GM19324 (cell line): Measurements from ENCODE around the gene VWA2.

Source experiments
- ATAC-seq: cut with Tn5 transposase; IDR thresholded peaks from one replicate; pipeline ENCODE4 v1.9.1; 2021; ENCODE audit warnings: mild to moderate bottlenecking, moderate library complexity; ENCODE audit not compliant: unreplicated experiment, low FRiP score

The VWA2 gene, protein sequence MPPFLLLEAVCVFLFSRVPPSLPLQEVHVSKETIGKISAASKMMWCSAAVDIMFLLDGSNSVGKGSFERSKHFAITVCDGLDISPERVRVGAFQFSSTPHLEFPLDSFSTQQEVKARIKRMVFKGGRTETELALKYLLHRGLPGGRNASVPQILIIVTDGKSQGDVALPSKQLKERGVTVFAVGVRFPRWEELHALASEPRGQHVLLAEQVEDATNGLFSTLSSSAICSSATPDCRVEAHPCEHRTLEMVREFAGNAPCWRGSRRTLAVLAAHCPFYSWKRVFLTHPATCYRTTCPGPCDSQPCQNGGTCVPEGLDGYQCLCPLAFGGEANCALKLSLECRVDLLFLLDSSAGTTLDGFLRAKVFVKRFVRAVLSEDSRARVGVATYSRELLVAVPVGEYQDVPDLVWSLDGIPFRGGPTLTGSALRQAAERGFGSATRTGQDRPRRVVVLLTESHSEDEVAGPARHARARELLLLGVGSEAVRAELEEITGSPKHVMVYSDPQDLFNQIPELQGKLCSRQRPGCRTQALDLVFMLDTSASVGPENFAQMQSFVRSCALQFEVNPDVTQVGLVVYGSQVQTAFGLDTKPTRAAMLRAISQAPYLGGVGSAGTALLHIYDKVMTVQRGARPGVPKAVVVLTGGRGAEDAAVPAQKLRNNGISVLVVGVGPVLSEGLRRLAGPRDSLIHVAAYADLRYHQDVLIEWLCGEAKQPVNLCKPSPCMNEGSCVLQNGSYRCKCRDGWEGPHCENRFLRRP

DNA sequence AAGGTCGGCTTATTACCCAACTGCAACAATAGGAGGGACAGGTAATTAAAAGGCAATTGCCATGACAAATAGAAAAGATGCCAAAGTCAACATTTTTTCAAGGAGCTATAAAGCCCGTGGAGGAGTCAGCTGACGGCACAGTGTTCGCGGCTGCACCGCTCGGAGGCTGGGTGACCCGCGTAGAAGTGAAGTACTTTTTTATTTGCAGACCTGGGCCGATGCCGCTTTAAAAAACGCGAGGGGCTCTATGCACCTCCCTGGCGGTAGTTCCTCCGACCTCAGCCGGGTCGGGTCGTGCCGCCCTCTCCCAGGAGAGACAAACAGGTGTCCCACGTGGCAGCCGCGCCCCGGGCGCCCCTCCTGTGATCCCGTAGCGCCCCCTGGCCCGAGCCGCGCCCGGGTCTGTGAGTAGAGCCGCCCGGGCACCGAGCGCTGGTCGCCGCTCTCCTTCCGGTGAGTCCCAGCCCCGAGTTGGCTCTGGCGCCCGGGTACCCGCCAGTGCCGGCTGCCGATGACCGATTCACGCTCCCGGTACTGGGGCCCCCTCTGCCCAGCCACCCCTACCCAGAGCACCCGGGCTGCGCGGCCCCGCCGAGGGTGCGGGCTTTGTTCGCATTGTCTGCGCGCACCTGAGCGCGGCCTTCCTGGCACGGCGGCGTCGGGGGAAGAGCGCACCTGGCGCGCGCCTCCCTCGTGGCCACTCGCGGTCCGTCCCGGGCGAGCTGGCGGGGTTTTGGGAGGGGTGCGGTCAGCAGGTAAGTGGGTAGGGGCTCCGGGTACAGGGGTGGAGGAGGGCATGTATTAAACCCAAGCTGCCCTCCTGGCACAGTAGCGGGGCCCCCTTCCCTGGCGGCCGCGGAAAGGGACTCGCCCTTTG is at the start of gene VWA2:
Gene VWA2 (plus strand): TSS at position 138 of the 877 bp plus-strand sequence. CDS start 9,460 bp downstream, outside the sequence.
- ATAC-seq = no peak

DNA sequence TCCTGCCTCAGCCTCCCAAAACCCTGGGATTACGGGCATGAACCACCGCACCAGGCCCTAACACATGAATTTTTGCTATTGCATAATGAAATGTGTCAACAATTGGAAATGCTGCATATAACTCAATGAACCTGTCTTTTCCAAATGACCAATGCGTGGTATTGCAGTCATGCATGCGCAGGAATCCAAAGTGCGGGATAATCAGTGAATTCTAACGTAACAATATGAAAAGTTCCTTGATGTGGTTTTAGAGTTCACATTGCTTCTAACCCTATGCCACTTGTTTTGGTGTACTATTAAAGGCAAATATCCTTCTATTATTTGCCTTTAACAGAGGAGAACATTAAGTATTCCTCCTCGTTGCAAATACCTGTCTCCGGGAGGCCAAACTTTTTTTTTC is 49.4 kb upstream of the VWA2 start:
- no peak for ATAC-seq

DNA sequence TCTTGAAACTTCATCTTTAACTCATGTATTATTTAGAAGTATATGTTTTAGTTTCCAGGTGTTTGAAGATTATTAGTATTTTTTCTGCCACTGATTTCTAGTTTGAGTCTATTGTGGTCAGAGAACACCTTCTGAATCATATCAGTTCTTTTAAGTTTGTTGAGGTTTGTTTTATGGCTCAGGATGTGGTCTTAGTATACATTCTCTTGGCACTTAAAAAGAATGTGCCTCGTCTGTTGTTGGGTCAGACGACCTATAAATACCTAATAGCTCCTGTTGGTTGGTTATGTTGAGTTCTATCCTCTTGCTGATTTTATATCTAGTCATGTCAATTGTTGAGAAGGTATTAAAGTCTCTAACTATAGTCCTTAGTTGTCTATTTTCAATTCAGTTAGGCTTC is 44.0 kb upstream of the VWA2 start:
- no peak for ATAC-seq

DNA sequence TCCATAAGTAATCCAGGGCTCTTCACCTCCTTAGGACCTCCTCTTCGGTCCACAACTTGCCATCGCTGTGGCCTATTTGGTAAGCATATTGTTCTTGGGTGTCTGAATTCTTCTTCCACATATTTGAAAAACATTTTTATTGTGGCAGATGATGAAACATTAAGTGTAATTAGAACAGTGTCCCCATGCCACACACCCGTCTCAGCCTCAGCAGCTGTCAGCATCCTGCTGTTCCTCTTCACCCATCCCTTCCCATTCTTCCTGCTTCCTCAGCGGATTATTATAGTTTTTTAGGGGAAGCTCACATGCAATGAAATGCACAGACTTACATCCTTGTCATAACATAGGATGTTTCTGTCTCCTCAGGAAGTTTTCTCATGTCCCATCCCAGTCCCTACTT is 39.8 kb upstream of the VWA2 start:
- ATAC-seq = no peak

DNA sequence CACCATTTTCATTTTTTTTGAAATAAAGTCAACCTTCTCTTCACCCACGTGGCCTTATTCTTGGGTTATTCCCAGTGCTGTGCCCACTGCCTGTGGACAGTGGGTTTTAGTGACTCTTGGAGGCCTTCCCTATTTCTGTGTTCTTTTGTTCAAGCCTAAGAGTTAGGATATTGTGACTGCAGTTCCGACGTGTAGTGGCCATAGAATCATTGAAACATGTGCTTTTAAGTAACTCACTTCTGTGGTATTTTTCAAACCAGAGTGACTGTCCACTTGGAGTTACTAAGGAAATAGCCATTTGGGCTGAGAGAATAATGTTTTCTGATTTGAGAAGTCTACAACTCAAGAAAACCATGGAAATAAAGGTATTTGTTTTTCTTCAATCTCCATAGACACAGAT is 36.2 kb upstream of the VWA2 start:
- ATAC-seq = no peak

DNA sequence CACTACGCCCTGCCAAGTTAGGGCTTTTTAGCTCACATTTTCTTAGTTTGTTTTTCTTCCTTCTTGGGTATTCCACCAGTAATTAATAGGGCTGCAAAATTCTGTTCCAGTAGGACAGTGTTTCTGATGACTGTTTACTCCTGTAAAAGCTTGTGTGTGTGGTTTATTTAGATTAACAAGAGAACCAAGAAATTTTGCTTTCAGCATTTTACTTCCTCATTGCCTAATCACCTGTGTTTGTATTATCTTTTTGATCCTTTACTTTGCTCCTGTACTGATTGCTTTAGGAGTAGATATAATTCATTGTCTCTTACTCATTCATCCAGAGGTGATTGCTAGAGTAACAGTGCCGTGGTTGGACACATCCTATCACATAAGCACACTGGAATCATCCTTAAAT is 32.2 kb upstream of the VWA2 start:
- no peak for ATAC-seq

DNA sequence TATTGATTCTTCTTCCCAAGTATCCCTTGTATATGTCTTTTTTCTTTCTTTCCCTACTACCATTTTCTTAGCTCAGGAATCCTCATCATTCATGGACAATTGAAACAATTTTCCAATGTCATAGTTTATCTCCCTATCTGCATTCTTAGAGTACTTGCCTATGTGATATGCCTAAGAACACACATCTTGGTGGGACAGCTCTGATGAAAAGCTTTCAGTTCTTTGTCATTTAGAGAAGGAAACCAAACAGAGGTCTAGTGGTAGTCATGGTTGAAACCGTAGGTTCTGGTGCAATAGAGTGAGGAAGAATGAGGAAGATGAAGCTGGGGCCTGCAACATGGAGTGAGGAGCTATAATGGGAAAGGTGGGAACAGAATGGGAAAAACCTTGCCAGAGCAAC is 31.7 kb upstream of the VWA2 start:
- no peak for ATAC-seq

DNA sequence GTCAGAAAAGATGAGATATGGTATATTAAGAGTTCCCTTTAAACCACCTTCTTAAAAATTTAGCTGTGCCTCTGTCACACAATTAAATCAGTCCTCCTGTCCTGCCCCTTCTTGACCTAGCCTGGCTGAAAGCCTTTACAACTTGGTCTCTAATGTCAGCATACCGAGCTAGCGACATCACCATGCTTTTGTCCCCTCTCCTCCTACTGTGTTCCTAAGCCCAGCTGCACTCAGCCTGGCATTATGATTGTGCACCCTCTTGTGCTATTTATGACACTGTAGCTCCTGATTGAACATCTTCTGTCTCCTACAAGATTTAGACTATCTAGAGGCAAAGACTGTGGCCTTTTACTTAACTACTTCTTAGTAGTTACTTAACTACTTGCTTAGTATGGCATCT is 30.7 kb upstream of the VWA2 start:
- ATAC-seq = no peak

DNA sequence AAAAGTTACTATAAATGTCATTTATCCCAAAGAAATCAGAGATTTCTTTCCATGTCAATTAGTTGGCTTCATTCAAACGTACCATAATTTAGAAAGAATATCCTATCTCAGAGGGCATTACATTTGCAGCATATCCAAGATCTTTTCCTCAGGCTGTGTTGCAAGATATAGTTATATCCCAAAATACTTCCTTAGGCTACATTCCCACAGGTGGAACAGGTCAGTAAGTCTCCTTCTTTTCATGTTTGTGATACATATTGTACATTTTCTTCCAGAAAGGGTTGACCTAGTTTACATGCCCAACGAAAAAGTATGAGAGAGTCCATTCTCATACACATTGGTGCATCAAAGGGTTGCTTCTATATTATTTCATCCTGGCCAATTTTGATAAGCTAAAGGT is 26.9 kb upstream of the VWA2 start:
- ATAC-seq = no peak

DNA sequence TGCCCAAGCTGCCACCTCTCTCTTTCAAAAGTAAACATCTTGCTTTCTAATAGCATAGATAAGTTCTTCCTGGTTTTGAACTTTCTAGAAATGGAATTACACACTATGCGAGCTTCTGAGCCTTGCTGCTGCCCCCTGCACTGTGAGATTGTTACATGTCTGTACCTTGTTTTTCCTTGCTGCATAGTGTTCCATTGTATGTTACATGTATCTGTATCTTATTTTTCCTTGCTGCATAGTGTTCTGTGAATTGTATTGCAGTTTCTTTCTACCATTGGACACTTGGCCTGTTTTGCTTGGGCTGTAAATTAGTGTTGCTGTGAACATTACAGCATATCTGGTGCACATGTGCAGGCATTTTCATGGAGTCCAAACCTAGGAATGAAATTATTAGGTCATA is 24.0 kb upstream of the VWA2 start:
- no peak for ATAC-seq

DNA sequence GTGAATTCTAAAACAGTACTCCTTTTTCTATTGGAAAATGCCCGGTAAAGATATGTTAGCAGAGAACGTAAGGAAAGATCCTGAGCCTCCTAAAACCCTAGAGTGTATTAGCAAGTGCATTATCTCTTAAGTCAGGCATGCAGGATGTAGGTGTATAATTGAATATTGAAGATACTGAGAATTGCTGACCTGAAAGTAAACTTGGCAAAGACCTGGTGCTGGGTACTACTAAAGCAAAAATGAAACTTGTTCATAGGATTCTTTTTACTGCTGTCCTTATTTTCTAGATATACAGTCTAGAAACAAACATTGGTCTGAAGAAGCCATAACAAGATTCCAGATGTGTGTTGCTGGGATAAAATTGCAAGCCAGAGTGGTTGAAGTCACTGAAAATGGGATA is 18.8 kb upstream of the VWA2 start:
- ATAC-seq = no peak

DNA sequence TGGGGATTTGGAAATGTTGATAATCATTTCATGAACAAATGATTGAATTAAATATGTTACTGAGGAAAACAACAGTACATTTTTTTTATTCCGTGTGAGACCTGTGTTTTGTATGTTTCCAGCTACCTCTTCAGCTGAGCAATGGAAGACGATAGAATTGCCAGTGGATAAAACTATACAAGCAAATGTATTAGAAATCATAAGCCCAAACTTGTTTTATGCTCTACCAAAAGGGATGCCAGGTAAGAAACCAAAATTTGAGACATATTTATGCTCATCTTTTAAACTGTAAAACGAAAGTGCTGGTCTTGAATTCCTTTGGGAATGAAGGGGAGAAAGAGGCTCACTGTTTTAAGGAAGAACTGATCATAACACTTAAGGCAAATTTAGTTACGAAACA is 17.8 kb upstream of the VWA2 start:
- no peak for ATAC-seq

DNA sequence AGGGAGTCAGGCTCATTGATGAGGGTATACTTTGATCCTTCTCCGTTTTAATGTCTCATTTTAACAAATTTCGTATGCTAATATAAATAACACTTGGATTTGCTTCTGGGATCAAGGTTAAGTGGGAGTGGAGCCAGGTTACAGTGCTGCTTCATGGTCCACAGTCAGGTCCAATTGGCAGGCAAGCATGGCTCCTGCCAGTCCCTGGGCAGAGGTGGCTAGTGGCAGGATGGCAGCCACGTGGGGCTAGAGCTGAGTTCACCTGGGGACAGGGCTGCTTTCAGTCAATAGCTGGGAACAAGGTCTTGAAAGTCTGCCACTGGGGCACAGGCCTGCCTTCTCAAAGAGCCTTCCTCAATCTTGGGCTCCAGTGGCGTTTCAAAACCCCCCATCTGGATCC is 16.0 kb upstream of the VWA2 start:
- no peak for ATAC-seq

DNA sequence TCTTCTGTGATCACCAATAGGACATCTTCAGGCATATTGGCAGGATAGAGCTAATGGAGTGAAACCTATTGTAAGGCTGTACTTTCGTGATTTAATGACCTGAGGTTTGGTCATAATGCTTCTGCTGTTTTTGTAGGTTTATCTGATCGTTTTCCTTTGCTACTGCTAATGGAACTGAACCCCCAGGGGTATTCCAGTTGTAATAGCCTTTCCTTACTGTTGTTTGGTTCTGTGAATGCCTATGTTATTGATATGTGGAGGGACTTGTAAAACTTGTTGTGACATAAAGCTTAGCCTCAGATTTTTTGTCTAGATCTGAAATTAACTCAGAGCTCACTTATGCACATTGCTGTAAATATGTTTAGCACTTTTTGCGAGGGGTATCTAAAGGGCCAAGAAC is 10.9 kb upstream of the VWA2 start:
- ATAC-seq = no peak

DNA sequence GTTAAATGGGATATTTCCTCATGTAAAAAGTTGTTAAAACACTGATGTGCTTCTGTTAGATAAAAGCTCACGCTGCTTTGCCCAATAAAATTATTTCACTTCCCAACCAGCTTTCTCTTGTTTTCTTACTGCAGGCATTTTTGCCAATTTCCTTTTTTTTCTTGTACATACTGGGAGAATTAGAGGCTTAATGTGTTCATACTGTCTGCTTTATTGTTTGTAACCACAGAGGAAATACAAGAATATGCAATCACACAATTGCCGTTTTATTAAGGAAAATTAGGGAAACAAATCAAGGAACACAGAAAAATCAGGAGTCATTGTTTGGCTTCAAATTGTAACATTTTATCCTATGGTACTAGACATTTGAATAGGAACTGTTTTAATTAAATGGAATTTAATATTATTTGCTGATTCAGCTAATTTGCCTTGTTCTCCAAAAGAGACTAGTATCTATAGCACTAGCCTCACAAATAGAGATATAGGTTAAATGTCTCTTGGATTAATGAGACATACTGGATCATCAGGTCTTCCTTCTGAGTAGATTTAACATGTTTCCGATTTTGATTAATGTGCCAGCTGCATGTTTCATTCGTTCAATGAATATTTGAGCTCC is 6.4 kb upstream of the VWA2 start:
- no peak for ATAC-seq

DNA sequence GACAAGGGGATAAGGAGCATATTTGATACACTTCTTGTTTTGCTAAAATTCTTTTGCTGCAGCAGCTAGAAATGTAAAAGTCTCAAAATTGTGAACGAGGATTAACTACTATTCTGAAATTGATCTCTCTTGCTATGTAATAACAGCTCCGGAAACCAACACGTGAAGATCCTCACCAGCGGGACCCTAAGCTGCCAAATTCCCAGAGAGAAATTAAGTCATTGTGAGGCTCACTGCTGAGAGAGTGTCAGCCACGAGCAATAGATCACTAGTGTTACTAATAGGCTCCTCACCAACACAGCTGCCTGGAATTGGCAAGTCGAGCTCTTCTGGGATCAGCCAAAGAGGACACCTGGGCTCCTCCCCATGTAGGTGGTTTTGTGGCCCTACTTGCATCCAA is 5.6 kb upstream of the VWA2 start:
- ATAC-seq = no peak

DNA sequence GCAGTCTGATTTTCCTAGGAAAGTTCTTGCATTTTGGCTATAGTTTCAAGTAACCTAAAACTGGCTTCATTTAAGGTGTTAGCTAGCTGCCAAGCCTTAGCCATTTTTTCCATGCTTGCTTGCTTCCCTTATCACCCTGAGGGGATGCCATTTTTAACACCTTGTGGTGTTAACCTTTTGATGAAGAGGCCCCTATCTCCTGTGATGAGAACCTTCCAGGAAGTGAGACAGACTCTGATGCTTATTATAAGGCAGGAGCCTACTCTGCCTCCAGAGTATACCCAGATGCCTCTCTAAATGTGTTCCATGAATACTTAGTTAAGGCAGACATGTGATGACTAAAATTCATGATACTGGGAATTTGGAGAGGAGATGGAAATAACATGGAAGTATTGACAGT is 4.9 kb upstream of the VWA2 start:
- no peak for ATAC-seq

DNA sequence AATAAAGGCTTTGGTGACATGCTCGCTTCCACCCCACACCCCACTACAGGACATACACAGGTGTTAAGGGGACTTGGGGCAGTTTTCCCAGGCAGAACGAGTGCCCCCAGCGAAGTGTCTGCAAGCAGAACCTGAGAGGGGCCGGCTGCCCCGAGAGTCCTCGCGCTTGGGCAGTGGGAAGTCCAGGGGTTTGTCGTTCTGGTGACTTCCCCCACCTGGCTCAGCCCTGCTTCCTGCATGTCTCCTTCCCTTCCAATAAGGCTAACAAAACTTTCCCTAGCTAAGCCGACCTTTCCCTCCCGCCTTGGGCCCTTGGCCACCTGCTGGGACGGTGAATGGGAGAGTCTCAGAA is 916 bp downstream of the VWA2 start:
- ATAC-seq = no peak

DNA sequence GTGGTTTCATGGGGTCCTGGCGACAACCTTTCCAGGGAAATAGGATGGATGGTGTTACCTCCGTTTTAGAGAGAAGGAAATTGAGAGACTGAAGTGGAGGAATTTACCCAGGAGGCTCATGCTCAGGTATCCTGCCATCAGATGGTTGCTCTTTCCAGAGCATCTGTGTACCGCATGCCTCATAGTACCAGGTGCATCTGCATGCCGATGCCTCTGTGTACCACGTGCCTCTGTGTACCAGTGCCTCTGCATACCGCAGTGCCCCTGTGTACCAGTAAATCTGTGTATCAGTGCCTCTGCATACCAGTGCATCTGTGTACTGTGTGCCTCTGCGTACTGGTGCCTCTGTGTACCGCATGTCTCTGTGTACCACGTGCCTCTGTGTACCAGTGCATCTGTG is 3.2 kb downstream of the VWA2 start:
- ATAC-seq = no peak

DNA sequence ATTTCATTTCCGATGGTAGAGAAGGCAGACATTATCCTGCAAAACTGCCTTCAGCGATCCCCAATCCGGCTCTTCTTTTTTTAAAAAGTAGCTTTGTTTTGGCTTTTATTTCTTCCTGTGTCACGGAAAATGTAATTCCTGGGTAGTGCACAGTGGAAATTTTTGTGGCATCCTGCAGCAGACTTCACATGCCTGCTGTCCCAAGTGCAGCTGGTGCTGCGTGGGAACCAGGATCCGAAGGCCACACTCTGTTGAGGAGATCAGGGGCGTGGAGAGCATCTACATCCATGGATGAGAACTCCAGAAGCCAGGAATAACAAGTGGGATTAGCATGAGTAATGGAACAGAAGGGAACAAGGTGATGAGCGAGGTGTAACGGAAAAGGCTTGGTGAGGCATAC is 4.6 kb downstream of the VWA2 start:
- ATAC-seq = no peak

DNA sequence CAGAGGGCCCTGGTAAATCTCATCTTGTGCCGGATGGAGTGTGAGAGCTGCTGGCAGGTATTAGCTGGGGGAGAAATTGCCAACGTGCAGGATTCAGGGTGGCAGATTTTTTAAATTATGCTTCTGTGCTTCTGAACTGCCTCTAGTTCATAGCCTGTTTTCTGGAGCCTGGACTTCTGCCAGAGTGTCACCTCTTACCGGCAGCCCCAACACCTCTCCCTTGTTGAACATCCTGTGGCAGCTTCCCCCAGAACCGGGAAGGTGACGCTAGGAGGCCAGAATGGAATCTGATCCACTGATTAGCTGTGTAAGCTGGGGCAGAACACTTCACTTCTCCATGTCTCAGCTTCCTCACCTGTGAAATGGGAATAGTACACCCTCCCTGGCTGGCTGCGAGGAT is 5.1 kb downstream of the VWA2 start:
- no peak for ATAC-seq
